Activated T-cell treated with anti-CD3 and anti-CD28 coated beads for 24 hours (primary cell): ENCODE measurements around the gene YPEL2.
A peak's percentile ranks its signal among the peaks of the same experiment; 100 is the strongest.
"Not testable (repeated sequence)": the region's sequence is repeated elsewhere in the genome, so short reads cannot be mapped to it uniquely, and the experiment has no call there.

Source experiments
- DNase-seq: peaks from one replicate; pipeline ENCODE4 v3.0.0-alpha.2; 2020; ENCODE audit warnings: low read depth

YPEL2 gene

DNA sequence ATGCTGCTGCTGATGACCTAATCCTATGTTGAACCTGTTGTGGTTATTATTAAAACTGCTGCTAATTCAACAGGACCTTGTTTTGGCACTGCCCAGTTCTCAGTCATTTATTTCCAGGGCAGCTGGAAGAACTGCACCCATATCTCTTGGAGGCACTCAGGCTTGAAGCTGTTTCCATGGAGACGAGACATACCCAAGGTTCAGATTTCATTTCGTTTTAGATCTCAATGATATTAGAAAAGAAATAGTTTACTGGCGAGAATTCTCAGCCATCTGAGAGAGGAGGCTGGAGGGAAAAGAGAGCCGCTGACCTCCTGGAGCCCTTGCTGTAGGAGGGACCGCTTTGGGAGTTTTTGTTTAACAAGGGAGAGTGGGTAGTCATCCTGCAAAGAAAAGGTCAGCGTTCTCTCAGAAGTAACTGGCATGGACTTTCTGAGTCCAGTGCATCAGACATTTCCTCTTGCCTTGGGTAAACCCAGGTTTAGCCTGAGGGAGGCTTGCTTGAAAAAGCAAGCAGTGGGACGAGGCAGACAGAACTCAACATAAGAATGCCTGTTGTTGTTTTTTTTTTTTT is 75.4 kb downstream of the YPEL2 start:
- no peak for DNase-seq

DNA sequence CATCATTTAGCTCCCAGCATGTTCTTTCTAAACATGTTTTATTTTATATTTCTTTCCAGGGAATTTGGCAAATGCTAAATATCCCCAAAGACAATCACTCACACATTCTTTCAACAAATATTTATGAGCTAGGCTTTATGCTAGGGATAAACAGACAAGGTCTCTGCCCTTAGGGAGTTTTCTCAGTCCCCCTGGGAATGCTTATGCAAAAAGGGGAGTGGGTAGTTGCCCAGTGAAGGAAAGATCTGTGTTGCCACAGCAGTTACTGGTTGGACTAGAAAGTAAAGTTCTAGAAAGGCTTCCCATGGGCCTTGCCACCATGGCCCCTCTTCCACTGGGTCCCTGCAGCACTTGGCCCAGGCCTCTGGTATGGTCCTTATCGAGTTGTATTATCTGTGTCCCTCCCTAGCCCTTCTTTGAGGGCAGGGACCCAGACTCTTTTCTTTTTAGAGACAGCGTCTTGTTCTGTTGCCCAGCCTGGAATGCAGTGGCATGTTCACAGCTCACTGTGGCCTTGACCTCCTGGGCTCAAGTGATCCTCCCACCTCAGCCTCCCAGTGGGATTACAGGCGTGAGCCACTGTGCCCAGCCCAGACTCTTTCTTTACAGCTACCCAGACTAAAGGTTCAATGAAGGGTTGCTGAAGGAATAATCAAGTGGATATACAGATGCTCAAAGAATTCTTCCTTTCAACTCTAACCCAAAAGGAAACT is 78.0 kb downstream of the YPEL2 start:
- DNase-seq = no peak

DNA sequence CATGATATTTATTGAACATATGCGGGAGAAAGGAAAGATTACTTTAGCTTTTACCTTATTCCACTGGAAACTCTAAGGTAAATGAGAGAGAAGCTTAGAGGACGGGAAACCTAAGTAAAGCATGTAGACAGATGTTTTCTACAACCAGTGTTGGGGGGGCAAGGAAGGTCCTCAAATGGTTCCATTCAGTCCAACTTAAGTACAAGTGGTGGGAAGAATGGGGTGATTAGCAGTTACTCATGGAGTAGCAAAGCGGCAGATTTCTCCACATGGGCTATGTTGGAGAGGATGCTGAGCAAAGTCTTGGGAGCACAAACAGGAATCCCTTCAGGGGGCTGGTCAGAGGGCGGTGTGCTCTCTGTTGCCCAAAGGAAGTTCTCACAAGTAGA is 78.6 kb downstream of the YPEL2 start:
- no peak for DNase-seq

DNA sequence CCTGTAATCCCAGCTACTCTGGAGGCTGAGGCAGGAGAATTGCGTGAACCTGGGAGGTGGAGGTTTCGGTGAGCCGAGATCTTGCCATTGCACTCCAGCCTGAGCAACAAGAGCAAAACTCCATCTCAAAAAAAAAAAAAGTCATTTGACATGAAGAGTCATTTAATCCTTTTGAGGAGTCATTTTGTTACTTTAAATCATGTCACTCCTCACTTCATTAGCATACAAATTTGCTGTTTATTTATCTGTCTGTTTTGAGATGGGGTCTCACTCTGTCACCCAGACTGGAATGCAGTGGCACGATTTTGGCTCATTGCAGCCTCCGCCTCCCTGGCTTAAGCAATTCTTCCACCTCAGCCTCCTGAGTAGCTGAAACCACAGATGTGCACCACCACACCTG is 81.0 kb downstream of the YPEL2 start:
- not testable (repeated sequence) for DNase-seq

DNA sequence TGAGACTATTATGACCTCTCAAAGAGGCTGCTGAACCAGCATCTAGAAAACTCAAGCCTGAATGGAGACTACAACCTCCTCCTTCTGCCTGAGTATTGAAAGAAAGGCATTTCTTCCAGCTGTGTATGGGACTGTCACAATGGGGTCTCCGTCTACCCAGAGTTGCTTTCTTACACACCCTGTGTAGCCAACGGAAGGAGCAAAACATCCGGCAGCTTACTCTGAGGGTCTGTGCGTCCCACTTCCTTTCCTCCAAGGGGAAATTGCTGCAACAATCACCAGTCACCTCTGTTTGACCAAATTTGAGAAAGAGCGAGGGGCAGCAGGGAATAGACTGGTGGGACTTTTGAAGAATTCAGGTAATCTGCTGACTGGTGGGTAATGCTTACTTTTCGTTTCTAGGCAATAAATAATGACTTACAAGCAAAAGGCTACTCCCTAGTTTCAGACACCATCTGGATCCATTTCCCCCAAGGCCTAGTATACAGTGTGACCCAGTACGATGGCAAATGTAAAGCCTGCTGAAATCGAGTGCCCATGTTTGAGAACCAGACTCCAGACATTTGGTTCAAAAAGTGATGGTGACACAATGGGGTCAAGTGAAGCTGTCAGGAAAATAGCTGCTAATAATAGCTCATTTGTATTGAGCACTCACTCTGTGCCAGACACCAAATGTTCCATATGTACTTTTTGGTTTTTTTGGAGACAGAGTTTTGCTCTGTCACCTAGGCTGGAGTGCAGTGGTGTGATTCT is 81.7 kb downstream of the YPEL2 start:
- no peak for DNase-seq

DNA sequence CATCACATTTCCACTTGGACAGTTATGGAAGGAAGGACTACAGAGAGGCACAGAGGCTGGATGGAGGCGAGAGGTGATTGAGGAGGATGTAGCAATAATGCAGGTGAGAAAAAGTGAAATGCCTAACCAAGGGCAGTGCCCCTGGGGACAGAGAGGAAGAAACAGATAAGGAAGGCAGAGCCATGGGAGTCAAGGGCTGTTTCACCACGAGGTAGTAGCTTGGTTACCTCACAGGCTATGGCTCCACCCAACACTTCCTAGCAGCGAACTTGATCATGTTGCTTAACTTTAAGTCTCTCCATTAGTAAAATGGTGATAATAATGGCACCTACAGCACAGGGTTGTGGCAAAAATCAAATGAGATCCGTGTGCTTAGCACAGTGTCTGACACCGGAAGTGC is 83.9 kb downstream of the YPEL2 start:
- no peak for DNase-seq

DNA sequence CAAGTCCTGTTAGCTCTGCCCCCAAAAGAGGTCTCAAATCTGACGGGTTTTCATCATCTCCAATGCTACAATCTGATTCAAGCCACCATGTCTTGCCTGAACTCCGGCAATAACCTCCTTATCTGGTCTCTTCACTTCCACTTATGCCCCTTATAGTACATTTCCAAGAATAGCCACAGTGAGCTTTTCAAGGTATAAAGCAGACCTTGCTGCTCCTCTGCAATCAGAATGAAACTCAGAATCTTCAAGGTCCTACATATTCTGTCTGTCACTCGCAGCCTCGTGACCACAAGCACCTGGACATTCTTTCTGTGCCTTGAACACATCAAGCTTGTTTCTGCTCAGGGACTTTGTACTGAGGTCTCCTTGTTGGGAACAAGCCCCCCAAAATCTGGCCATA is 84.7 kb downstream of the YPEL2 start:
- DNase-seq = no peak

DNA sequence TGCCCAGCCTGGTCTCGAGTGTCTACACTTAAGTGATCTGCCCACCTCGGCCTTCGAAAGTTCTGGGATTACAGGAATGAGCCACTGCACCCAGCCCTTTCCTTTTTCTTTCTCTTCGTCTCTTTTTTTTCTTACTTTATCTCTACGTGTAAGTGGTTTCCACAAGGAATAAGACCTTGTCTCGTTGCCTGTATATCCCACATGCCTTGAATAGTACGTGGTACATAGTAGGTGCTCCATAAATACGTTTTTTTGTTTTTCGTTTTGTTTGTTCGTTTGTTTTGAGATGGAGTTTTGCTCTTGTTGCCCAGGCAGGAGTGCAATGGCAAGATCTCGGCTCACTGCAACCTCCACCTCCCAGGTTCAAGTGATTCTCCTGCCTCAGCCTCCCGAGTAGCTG is 86.0 kb downstream of the YPEL2 start:
- DNase-seq = no peak

DNA sequence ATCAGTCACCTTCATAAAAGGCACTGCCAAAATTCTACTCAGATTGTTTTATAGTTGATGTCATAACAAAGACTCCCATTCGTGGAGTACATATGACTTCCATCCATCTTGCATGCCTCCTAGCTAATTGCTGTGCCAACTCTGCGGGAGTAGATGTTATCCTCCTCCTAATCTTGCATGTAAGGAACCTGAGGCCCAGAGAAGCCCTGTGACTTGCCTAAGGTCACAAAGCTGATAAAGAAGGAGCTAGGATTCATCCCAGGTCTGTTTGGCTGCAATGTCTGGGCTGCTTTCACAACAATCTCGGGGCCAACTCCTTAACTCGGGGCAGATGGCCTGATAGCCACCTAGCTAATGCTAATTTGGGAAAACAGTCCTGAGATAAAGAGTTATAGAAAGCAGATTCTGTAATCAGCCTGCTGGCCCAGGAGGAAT is 87.3 kb downstream of the YPEL2 start:
- no peak for DNase-seq

DNA sequence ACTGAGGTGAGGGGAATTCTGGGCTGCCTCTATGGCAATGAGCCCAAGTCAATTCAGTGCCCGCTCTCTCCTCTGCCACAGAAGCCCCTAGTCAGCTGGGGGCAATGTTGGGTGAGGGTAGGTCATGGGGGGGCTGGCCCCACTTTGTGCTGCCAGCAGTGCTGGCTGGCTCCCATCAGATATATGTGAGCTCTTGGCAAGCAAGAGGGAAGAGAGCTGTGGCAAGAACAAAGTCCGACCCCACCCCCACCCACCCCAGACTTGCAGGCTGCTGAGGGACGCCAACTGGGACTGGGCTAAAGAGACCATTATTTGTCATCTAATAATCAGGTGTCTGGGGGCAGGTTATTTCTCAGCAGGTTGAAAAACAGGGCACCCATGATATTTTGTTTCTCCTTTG is 89.4 kb downstream of the YPEL2 start:
- no peak for DNase-seq

DNA sequence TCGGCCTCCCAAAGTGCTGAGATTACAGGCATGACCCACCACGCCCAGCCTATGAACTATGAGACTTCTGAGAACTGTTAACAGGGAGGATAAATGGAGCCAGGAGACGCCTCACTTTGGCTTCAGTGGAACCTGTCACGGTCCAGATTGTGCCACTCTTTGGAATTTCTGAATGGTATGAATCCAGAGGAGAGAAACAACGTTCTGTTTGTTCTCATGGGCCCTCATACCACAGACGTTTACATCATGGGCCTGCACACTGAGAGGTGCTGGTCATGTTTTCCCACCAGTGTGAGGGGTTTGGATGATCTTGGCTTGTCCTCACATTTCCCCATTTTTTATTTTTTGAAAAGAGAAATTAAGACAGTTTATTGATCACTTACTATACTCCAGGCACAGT is 90.3 kb downstream of the YPEL2 start:
- no peak for DNase-seq

DNA sequence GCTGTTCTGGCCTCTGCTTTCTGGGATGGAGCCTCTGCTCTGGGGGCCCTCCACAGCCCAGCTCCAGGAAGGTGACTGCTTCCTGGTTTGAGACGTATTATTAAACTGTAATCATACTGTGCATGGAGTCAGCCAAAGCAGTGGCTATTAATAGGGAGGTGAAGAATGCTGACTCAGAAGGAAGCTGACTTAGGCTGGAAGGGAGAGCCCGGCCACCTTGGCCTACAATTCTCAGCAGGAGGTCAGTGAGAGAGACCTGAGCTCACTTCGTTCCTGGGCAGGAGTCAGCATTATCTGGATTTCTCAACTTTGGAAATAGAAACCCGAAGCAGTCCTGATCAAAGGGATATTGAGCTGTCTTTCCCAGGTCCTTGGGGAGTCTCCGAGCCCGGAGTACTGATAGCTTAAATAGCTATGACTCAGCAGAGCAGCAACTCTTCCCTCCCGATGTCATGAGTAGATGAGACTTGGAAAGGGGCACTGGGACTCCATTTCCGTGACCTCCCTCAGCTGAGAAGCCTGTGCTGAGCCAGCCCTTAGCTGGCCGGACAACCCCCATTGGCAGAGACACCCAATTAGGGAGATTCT is 91.8 kb downstream of the YPEL2 start:
- DNase-seq = no peak

DNA sequence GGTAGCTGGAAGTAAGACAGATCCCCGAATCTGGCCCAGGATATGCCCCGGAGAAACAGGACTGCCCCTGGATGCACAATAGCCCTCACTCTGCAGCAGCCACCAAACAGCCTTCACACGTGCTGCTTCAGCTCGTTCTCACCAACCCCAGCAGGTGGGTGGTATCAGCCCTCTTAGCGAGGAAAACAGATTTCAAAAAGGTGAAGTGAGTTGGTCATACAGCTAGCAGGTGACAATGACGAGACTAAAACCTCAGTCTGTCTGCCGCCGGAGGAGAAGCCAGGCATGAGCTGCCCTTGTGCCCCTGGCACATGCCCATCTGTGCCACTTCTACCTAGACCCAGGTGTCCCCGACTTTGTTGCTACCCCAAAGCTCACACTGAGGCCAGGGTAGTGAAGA is 92.4 kb downstream of the YPEL2 start:
- DNase-seq = no peak

DNA sequence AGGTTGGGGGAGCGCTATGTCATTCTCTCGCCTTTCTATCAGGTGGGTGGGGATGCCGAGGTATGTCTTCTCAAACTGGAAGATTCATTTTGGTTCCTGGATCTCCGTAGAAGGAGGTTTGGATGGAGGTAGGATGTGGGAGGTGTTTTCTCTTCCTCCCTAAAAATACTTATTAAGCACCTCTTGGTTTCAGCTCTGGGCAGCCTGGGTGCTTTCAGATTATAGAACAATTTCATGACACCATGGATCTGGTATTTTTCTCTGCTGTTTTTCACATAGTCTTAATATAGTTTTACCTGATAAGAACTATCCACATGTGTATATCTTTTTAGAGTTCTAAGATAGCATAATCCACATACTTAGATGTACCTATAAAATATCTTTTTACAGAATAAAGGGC is 92.9 kb downstream of the YPEL2 start:
- DNase-seq = no peak

DNA sequence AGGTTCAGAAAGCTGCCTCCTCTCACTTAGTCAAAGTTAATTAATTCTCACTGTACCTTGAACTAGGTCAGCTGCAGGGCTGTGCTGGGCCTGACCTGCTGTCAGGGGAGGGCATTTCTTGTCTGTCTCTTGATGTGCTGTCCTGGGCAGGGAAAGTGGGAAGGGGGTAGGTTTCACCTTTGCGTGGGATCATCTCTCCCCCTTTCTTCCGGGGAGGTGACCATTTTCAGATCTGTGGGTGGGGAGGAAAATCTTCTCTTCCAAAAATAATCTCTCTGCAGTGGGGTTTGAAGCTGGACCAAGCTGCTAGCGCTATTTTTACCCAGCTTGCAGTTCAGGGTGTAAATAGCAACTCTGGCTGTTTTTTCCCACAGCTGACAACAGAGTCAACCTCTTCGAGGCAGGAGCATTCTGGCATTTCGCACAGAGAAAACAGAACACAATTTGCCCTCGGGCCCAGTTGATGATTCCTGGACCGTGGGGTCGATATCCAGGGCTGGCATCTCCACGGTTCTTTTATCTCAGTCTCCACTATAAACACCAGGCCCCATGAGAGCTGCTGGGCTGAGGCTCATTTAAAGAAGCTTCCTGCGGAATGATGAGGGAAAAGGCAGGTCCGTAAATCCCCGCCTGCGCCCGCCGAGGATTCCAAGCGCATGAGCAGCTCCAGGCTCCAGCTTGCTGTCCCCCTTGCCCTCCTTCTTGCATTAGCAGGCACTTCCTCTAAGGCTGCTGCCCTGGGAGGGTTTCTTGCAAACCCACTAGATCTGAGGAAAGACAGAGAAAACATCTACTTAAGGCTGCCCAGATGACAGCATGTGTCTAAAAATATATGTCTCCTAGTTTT is 93.9 kb downstream of the YPEL2 start:
- DNase-seq = no peak

DNA sequence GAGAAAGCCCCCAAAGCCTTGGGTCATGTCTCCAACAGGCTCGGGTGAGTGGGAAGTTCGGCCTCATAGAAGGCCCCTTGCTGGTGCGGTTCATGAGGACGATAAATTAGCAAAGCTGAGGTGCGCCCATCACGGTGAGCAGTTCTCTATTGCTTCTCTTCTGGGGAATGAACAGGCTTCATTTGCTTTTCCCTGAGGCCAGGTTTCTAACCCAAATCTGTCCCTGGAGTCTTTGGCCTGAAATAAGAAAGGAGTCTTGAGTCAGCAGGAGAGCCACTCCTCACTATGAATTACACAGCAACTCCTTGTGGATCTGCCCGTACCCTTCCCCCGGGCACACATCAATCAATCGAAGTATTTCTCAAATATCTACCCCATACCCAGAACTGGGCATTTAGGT is 94.6 kb downstream of the YPEL2 start:
- DNase-seq = no peak

DNA sequence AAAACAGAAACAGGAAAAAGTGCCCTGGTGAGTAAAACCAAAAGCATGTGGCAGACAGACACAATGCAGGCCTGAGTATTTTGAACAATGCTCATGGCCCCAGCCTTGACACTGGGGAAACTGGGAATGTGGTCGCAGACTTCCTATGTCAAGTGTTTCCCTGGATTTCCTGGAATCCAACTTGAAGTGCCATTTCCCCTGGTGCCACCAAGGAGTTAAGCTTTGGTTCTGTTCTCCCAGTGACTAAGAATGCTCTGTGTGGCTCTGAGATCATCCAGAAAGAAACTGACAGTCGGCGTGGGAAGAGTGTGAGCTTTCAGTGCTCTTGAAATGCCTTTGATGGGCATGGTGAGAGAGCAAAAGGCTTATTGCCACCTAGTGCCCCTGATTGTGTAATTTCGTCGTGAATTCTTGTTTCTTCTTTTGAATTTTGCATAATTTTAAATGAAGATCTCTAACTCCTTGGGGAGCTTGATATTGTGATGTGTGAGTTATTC is 96.0 kb downstream of the YPEL2 start:
- peak; percentile 51 for DNase-seq

DNA sequence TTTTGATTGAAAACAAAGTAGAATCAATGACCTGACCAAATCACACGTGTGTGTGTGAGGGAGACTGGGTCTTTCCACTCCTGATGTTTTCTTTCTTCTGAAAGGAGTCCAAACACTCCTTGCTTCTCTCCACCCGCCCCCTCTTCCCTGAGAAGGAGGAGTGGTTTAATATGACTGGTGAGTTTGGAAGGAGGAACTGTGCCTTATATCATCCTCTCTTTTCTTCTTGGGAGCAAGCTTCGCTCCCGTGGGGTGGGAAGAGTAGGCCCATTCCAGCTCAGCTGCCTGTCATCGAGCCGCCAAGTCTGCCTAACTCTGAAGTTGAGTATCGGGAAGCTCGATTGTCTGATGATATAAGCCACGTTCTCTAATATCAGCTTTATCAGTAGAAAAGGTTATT is 96.5 kb downstream of the YPEL2 start:
- no peak for DNase-seq

DNA sequence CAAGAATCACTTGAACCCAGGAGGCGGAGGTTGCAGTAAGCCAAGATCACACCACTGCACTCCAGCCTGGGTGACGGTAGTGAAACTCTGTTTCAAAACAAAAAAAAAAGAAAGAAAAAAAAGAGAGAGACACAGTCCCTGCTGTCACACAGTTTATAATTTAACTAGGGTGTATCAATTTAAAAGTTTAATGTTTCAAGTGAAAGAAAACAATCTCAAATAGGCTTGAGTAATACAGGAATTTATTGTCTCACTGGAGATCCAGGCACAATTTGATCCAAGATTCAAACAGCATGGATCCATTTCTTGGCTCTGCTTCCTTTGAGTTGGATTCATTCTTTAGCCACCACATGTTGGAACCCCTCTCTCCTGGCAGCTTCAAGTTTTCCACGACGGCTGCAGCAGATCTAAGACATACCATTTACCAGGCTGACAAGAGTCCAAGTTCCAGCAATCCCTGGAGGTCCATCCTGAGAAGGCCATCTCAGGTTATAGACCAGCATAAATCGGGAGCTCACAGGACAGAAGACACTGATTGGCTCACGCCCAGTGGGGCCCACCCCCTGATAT is 97.5 kb downstream of the YPEL2 start:
- no peak for DNase-seq

DNA sequence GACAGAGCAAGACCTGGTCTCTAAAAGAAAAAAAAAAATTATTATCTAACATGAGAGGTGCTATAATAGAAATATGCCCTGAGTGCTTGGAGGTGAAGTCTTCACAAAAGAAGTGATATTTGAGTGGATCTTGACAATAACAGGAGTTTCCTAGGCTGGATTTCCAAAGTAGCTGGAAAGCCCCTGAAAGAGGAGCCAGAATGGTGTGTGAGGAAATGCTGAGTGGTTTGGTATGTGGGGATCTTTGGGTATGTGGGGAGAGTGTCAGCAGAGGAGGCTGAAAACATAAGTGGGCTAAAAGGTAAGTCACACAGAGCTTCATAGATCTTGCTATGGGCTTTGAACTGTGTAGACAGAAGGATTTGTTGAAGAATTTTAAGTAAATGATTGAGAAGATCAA is 100.1 kb downstream of the YPEL2 start:
- DNase-seq = no peak

DNA sequence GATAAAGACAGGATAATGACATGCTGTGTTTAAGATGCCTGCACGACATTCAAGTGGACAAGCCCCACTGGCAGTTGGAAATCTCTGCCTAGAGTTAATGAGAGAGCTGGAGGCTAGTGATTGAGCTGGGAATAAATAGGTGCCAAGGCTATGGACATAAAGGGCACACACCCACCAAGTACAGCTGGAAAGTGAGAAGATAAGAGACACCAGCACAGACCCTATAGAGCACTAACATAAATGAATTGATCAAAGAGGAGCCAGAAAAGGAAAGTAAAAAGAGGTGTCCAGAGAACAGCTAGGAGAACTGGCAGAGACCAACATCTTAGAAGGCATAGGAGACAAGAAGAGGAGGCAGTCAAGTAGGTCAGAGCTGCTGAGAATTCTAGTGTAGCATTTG is 101.2 kb downstream of the YPEL2 start:
- no peak for DNase-seq

DNA sequence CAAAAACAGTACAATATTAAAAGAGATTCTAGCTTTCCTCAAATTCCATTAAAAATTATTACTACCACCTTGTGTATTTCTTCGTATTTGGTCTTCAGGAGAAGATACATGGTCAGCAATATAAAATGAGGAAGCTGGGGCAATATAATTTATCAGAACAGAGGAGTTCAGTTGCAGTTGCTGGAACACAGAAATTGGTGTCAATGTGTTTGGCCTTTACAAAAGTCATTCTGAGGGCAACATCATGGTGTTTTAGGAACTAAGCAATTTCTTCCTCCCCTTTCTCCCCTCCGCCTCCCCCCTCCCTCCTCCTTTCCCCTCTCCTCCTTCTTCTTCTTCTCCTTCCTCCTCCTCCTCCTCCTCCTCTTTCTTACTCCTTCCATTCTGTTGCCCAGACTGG is 102.1 kb downstream of the YPEL2 start:
- DNase-seq = no peak
